Activated CD4-positive, alpha-beta memory T cell treated with anti-CD3 and anti-CD28 coated beads, Interleukin-2, amount 10 ng/mL, durations not matched to agents 7 days and 5 days (primary cell): ENCODE data around the gene CDC42EP1. TPM values are rescaled to one million over a fixed set of nuclear protein-coding genes. Genes with fewer than 3 reads are reported as not detected.

Experiments
- CTCF ChIA-PET: fragments of 350-600 bp; sonication (Branson Sonifier 250); formaldehyde crosslinking; loops from one replicate; lab custom pipeline; 2021; ENCODE audit warnings: antibody characterized with exemption, inconsistent platforms; lab: Charles Lee
- POLR2A ChIA-PET: fragments of 350-600 bp; sonication (Branson Sonifier 250); formaldehyde crosslinking; loops from one replicate; lab custom pipeline; 2021; ENCODE audit warnings: antibody characterized with exemption; lab: Charles Lee
- DNase-seq: peaks from one replicate; pipeline ENCODE4 v3.0.0-alpha.2; 2020
- H3K27ac Mint-ChIP-seq: one replicate; pipeline ENCODE4 v1.8.0; 2021; ENCODE audit warnings: mild to moderate bottlenecking, mixed read lengths
- H3K27me3 Mint-ChIP-seq: one replicate; pipeline ENCODE4 v1.8.0; 2021; ENCODE audit warnings: mixed read lengths
- H3K36me3 Mint-ChIP-seq: one replicate; pipeline ENCODE4 v1.8.0; 2021; ENCODE audit warnings: low read depth, mixed read lengths
- H3K4me1 Mint-ChIP-seq: one replicate; pipeline ENCODE4 v1.8.0; 2021; ENCODE audit warnings: mixed read lengths
- H3K4me3 Mint-ChIP-seq: one replicate; pipeline ENCODE4 v1.8.0; 2021; ENCODE audit warnings: mild to moderate bottlenecking, mixed read lengths
- H3K9me3 Mint-ChIP-seq: one replicate; pipeline ENCODE4 v1.8.0; 2021; ENCODE audit warnings: mixed read lengths
- total RNA-seq, 2 experiments: library from RNA; stranded (reverse); gene quantifications; one replicate each; pipeline ENCODE4 v1.2.3, GENCODE V29; 2021

The CDC42EP1 gene
- total RNA-seq, 2 experiments from 2014 or later: 0.95 to 1.1 TPM

DNA sequence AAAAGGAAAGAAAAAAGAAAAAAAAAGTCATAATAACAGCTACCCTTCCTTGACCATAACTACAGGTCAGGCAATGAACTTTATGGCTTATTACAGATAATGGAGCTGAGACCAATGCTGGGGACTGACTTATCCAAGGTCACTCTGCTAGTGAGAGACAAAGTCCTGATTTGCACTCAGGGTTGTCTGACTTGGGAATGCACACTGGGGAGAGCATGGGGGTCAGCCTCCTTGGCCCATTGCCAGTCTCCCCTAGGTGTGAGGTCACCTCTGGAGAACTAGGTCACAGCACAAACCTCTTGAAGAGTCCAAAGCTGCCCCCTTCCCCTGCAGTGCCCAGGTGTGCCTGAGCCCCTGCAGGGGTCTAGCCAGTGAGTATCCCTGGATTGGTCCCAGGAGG lies 5.3 kb upstream of the CDC42EP1 start:
- no peak overlapping the region for H3K4me3 Mint-ChIP-seq
- DNase-seq: no peak
- peaks cover 59% of the 10 kb centered on the region for H3K27me3 Mint-ChIP-seq
- POLR2A ChIA-PET: no interaction called here
- no peak overlapping the region for H3K27ac Mint-ChIP-seq
- H3K4me1 Mint-ChIP-seq: peaks cover 7% of the 10 kb centered on the region
- CTCF ChIA-PET: interaction anchor here (0.8 to 1.4 kb wide), 3 partner anchors 10 to 12 kb away, joined by 5 read pairs; no protein-coding TSS in a partner anchor
- H3K36me3 Mint-ChIP-seq: no peaks in the 10 kb centered on the region
- no peaks in the 10 kb centered on the region for H3K9me3 Mint-ChIP-seq

DNA sequence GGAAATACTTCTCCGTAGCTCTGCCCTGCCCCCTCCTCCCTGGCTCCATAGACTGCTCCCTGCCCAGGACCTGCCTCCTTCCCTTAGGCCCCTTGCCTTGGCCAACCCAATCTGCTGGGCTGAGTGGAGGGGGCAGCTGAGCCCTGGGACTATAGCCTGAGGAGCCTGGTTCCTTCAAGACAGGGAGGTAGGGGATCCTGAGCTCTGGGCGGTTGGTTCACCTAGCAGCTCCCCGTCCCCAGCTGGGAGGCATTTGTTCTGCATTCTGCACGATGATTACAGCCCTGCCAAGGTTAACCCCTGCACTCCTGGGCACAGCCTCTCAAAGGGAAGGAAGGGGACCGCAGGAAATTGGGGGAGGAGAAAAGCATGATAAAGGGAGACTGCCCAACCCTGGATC lies 3.6 kb upstream of the CDC42EP1 start:
- Mint-ChIP-seq H3K9me3 (no peaks in the 10 kb centered on the region), H3K4me1 (peaks cover 16% of the 10 kb centered on the region), H3K27ac (no peak overlapping the region), H3K36me3 (peaks cover under 1% of the 10 kb centered on the region), H3K4me3 (no peak overlapping the region), H3K27me3 (peaks cover 55% of the 10 kb centered on the region)
- no peak for DNase-seq
- POLR2A ChIA-PET: interaction anchor here (1.1 to 1.3 kb wide), 4 partner anchors 10 to 18 kb away, joined by 3 to 6 read pairs (median 3); no protein-coding TSS in a partner anchor
- CTCF ChIA-PET: interaction anchor here (1.2 to 2.7 kb wide), 2 partner anchors 9 to 11 kb away, joined by 7 to 18 read pairs; no protein-coding TSS in a partner anchor

- H3K4me3 Mint-ChIP-seq: no peak overlapping the region
- POLR2A ChIA-PET: interaction anchor here (1.1 to 1.3 kb wide), 3 partner anchors 9 to 19 kb away, joined by 3 to 6 read pairs (median 3); no protein-coding TSS in a partner anchor
- no peaks in the 10 kb centered on the region for H3K9me3 Mint-ChIP-seq
- H3K27me3 Mint-ChIP-seq: peaks cover 63% of the 10 kb centered on the region
- CTCF ChIA-PET: interaction anchor here (0.6 to 2.7 kb wide), 7 partner anchors 8 to 509 kb away, joined by 3 to 18 read pairs (median 5); no protein-coding TSS in a partner anchor
- H3K27ac Mint-ChIP-seq: no peak overlapping the region
- H3K4me1 Mint-ChIP-seq: peaks cover 23% of the 10 kb centered on the region
- DNase-seq: no peak
- H3K36me3 Mint-ChIP-seq: peaks cover 3% of the 10 kb centered on the region
These were observed 2.8 kb upstream of the CDC42EP1 start for GRCh38 chr22:37557321-37558001.

DNA sequence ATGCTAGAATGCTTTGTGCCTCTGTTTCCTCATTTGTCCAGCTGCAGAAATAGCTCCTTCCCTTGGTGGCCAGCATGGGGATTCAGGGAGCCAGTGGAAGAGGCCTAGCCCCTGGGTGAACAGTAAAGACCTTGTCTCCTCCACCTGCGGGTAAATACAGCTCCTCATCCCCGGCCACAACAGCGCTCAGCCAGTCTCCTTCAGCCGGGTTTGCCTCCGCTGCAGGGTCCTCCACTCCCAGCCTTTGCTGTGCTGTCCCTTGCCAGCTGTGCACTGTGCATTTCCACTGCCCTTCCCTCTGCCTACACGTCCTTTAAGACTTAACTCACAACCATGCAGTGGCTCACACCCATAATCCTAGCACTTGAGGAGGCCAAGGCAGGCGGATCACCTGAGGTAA lies 1.5 kb upstream of the CDC42EP1 start:
- no peak overlapping the region for H3K4me3 Mint-ChIP-seq
- H3K4me1 Mint-ChIP-seq: peaks cover 25% of the 10 kb centered on the region
- H3K27ac Mint-ChIP-seq: no peak overlapping the region
- CTCF ChIA-PET: interaction anchor here (1.3 to 2.7 kb wide), 4 partner anchors 9 to 33 kb away, joined by 4 to 18 read pairs (median 6); no protein-coding TSS in a partner anchor
- peaks cover 71% of the 10 kb centered on the region for H3K27me3 Mint-ChIP-seq
- no peak for DNase-seq
- POLR2A ChIA-PET: interaction anchor here (1.0 kb wide), 1 partner anchor 12 kb away, joined by 3 read pairs; no protein-coding TSS in a partner anchor
- H3K9me3 Mint-ChIP-seq: no peaks in the 10 kb centered on the region
- H3K36me3 Mint-ChIP-seq: peaks cover 3% of the 10 kb centered on the region

GRCh38 chr22:37559521-37559900 lies 769 bp upstream of the CDC42EP1 start:
- CTCF ChIA-PET: interaction anchor here (2.7 kb wide), 1 partner anchor 33 kb away, joined by 8 read pairs; no protein-coding TSS in a partner anchor
- DNase-seq: no peak
- H3K4me3 Mint-ChIP-seq: no peak overlapping the region
- peaks cover 3% of the 10 kb centered on the region for H3K36me3 Mint-ChIP-seq
- H3K4me1 Mint-ChIP-seq: peaks cover 27% of the 10 kb centered on the region
- H3K27me3 Mint-ChIP-seq: peaks cover 74% of the 10 kb centered on the region
- no peak overlapping the region for H3K27ac Mint-ChIP-seq
- POLR2A ChIA-PET: no interaction called here
- no peaks in the 10 kb centered on the region for H3K9me3 Mint-ChIP-seq

GRCh38 chr22:37560608-37561211 lies 430 bp downstream of the CDC42EP1 start:
- POLR2A ChIA-PET: no interaction called here
- Mint-ChIP-seq H3K27ac (no peak overlapping the region), H3K36me3 (peaks cover 3% of the 10 kb centered on the region), H3K4me1 (peaks cover 25% of the 10 kb centered on the region), H3K4me3 (no peak overlapping the region), H3K9me3 (no peaks in the 10 kb centered on the region), H3K27me3 (peaks cover 72% of the 10 kb centered on the region)
- CTCF ChIA-PET: interaction anchor here (1.1 to 9.8 kb wide), 2 partner anchors 14 to 15 kb away, joined by 3 to 374 read pairs; no protein-coding TSS in a partner anchor
- no peak for DNase-seq

DNA sequence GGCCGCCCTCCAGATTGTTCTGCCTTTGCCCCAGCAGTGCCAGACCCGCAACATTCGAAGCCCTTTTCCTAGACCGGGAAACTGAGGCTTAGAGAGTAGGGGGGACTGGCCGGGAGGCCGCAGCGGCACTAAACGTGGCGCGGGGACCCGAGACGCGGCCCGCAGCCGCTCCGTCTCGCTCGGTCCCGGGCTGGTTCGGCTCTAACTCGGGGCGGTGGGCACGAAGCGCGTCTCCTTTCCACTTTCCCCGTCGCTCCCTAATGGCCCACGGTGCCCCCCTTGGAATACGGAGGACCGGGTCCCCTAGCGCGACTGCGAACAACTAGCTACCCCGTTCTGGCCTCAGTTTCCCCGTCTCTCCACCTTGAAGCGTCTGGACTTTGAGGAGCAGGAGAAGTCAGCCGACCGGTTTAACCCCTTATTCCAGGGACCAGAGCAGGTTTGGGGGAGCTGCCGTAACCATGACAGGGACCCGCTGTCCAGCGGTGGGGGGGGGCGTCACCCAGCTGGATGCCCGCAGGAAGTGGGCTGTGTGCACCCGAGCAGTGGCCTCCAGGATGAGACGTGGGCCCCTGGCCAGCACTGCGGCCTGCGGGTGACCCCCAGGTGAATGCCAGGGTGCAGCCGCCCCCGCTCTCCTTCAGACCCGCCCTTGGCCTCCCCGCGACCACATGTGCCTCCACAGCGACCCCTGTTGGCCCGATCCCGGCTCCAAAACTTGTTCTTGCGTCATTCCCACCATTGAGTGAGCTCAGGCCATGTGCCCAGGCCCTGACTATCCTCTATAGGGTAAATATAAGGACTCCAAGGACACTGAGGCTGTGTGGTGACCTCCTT lies 1.1 kb downstream of the CDC42EP1 start:
- H3K36me3 Mint-ChIP-seq: peaks cover 3% of the 10 kb centered on the region
- H3K9me3 Mint-ChIP-seq: no peaks in the 10 kb centered on the region
- no peak overlapping the region for H3K27ac Mint-ChIP-seq
- peaks cover 67% of the 10 kb centered on the region for H3K27me3 Mint-ChIP-seq
- peak; percentile 80 for DNase-seq
- peaks cover 32% of the 10 kb centered on the region for H3K4me1 Mint-ChIP-seq
- POLR2A ChIA-PET: interaction anchor here (1.2 to 6.4 kb wide), 2 partner anchors 19 to 31 kb away, joined by 4 to 26 read pairs; no protein-coding TSS in a partner anchor
- H3K4me3 Mint-ChIP-seq: peak overlapping the region; percentile 35
- CTCF ChIA-PET: interaction anchor here (0.8 to 9.8 kb wide), 11 partner anchors 9 to 319 kb away, joined by 3 to 374 read pairs (median 3); partner anchors contain the start of gene GGA1

GRCh38 chr22:37562049-37562875 lies 2.0 kb downstream of the CDC42EP1 start:
- Mint-ChIP-seq H3K27me3 (peaks cover 61% of the 10 kb centered on the region), H3K27ac (no peak overlapping the region), H3K36me3 (peaks cover 3% of the 10 kb centered on the region), H3K9me3 (no peaks in the 10 kb centered on the region), H3K4me3 (peak overlapping the region; percentile 35), H3K4me1 (peaks cover 40% of the 10 kb centered on the region)
- DNase-seq: no peak
- CTCF ChIA-PET: interaction anchor here (0.8 to 9.8 kb wide), 11 partner anchors 8 to 320 kb away, joined by 3 to 374 read pairs (median 3); partner anchors contain the start of gene GGA1
- POLR2A ChIA-PET: interaction anchor here (1.2 to 6.4 kb wide), 2 partner anchors 20 to 30 kb away, joined by 4 to 26 read pairs; no protein-coding TSS in a partner anchor

DNA sequence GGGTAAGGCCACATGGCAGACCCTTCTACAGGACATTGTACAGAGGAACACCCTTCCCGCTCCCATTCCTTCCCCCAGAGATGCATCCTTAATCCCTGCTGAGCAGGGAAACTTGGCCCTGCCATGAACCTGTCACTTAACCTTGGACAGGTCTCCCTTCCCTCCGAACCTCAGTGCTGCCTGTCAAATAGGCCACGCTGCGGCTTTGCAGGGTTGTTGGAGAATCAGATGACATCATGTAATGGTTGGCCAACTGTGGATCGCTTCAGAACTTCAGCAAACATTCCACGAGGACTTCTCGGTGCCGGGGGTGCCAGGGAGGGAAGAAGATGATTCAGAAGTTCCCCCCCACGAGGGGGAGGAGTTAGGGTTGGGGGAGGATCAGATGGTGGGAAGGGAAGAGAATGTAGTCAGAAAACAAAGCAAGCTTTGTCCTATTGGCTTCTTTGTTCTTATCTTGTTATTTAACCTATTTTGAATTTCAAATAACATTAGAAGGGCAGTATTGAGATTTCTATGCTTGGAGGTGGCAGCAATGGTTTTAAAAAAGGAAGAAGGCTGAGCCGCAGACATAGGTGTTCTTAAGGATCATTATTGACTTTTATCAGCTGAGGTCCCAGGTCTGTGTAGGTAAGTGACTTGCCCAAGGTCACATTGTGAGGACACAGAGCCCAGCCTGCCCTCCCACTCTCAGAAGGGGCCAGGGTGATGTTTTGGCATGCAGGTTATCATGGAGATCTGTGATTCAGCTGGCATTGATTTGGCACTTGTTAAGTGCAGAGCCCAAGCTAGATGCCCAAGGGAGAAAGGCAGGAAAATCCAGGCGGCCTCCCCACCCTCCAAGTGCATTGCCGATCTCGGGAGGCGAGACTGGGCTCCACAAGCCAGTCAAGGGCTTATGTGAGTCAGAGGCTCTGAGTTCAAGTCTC lies 3.1 kb downstream of the CDC42EP1 start:
- H3K9me3 Mint-ChIP-seq: no peaks in the 10 kb centered on the region
- peaks cover 45% of the 10 kb centered on the region for H3K4me1 Mint-ChIP-seq
- H3K27me3 Mint-ChIP-seq: peaks cover 51% of the 10 kb centered on the region
- ChIA-PET POLR2A (interaction anchor here (0.7 to 6.4 kb wide), 3 partner anchors 19 to 320 kb away, joined by 3 to 26 read pairs (median 3); partner anchors contain the start of gene RAC2), CTCF (interaction anchor here (0.7 to 9.8 kb wide), 8 partner anchors 10 to 364 kb away, joined by 3 to 374 read pairs (median 4); no protein-coding TSS in a partner anchor)
- H3K27ac Mint-ChIP-seq: no peak overlapping the region
- no peak for DNase-seq
- no peak overlapping the region for H3K4me3 Mint-ChIP-seq
- H3K36me3 Mint-ChIP-seq: peaks cover 3% of the 10 kb centered on the region

GRCh38 chr22:37564111-37564711 lies 3.9 kb downstream of the CDC42EP1 start:
- Mint-ChIP-seq H3K36me3 (peaks cover 3% of the 10 kb centered on the region), H3K4me3 (no peak overlapping the region)
- POLR2A ChIA-PET: interaction anchor here (0.7 to 6.4 kb wide), 3 partner anchors 20 to 321 kb away, joined by 3 to 26 read pairs (median 3); partner anchors contain the start of gene RAC2

More at GRCh38 chr22:37564111-37564711, 3.9 kb downstream of the CDC42EP1 start:
- no peak overlapping the region for H3K27ac Mint-ChIP-seq
- CTCF ChIA-PET: interaction anchor here (0.7 to 9.8 kb wide), 6 partner anchors 9 to 365 kb away, joined by 3 to 374 read pairs (median 5); no protein-coding TSS in a partner anchor
- peaks cover 46% of the 10 kb centered on the region for H3K27me3 Mint-ChIP-seq
- no peak for DNase-seq
- H3K9me3 Mint-ChIP-seq: no peaks in the 10 kb centered on the region
- H3K4me1 Mint-ChIP-seq: peaks cover 45% of the 10 kb centered on the region
